Kidney epithelial cell (primary cell): ENCODE measurements around the gene NFILZ. TPM values are rescaled to one million over a fixed set of nuclear protein-coding genes. Genes with fewer than 3 reads are reported as not detected.
A peak's percentile ranks its signal among the peaks of the same experiment; 100 is the strongest.

Source experiments
- DNase-seq: peaks from one replicate; pipeline ENCODE4 v3.0.0-alpha.2; 2010; ENCODE audit warnings: low read depth
- H3K27me3 ChIP-seq: 2 replicates; pipeline ENCODE4 v1.6.0; 2011; ENCODE audit warnings: low read length; ENCODE audit not compliant: control insufficient read depth, insufficient read depth
- H3K36me3 ChIP-seq: 2 replicates; pipeline ENCODE4 v1.5.1; 2011; ENCODE audit warnings: low read length; ENCODE audit not compliant: control insufficient read depth, insufficient read depth
- H3K4me3 ChIP-seq: 2 replicates; pipeline ENCODE4 v1.5.1; 2011; ENCODE audit warnings: low read depth, mild to moderate bottlenecking, control low read depth, low read length
- total RNA-seq: library from RNA; depleted of rRNA; stranded (reverse); fragments of >200 nt; gene quantifications from 2 replicates; pipeline ENCODE4 v1.2.3, GENCODE V29; 2015
- TF ChIP-seq, protein P1 (sequence below): IDR thresholded peaks from 2 replicates; pipeline ENCODE4 v1.5.1; 2011; ENCODE audit warnings: mild to moderate bottlenecking, moderate library complexity, low read length, control low read depth, inconsistent platforms; ENCODE audit not compliant: insufficient read depth, poor library complexity, severe bottlenecking

NFILZ gene
- total RNA-seq, 1 donor from 2014 or later, result not detected

DNA sequence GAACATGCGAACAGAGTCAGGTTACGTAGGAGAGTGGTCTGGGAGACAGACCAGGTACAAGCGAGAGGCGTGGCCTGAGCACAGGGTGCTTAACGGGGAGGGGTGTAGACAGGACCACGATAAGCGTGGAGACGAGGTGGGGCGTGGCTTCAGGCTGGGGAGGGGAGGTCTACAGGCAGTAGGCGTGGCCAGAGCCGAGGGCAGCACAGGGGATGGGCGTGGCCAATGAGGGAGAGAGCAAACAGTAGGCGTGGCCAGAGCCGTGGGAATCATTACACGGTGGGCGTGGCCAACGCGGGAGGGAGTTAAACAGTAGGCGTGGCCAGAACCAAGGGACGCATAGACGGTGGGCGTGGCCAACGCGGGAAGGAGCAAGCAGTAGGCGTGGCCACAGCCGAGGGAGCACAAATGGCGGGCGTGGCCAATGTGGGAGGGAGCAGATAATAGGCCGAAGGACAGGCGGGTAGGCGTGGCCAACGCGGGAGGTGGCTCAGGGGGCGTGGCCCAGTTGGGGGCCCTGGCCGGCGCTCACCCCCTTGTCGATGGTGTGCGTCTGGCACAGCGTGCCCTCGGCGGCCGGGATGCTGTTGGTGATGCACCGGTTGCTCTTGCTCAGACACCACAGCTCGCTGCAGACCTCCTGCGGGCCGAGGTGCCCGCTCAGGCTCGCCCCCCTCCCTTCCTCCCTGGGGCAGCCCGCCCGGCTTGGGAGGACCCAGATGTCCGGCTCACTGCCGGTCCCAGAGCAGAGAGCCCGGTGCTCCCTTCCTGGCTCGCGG, 38.0 kb upstream of the NFILZ start:
- DNase-seq, result peak; percentile 44
- Histone ChIP-seq H3K36me3 (no peaks in the 10 kb centered on the region), H3K4me3 (peak overlapping the region; percentile 21), H3K27me3 (peaks cover 29% of the 10 kb centered on the region)
- TF ChIP-seq, protein P1, sequence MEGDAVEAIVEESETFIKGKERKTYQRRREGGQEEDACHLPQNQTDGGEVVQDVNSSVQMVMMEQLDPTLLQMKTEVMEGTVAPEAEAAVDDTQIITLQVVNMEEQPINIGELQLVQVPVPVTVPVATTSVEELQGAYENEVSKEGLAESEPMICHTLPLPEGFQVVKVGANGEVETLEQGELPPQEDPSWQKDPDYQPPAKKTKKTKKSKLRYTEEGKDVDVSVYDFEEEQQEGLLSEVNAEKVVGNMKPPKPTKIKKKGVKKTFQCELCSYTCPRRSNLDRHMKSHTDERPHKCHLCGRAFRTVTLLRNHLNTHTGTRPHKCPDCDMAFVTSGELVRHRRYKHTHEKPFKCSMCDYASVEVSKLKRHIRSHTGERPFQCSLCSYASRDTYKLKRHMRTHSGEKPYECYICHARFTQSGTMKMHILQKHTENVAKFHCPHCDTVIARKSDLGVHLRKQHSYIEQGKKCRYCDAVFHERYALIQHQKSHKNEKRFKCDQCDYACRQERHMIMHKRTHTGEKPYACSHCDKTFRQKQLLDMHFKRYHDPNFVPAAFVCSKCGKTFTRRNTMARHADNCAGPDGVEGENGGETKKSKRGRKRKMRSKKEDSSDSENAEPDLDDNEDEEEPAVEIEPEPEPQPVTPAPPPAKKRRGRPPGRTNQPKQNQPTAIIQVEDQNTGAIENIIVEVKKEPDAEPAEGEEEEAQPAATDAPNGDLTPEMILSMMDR, result no peak

DNA sequence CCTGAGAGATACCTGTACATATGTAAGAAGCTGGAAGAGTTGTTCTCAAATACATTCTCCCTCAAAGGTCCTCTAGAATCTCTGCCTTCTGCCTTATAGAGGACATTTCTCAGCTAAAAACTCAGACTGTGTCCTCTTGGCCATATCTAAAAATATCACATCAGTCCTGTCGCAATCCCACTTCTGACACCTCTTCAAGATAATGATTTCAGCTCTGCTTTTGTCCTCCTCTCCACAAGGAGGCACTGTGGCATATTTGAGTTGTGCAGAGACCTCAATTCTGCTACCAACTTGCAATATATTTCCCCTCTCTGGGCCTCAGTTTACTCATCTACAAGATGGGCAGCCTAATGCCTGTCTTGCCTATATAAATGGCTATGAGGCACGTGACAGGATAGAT, 36.5 kb upstream of the NFILZ start:
- Histone ChIP-seq H3K27me3 (peaks cover 29% of the 10 kb centered on the region), H3K36me3 (no peaks in the 10 kb centered on the region), H3K4me3 (no peak overlapping the region)
- no peak for DNase-seq
- TF ChIP-seq, protein P1, result no peak

DNA sequence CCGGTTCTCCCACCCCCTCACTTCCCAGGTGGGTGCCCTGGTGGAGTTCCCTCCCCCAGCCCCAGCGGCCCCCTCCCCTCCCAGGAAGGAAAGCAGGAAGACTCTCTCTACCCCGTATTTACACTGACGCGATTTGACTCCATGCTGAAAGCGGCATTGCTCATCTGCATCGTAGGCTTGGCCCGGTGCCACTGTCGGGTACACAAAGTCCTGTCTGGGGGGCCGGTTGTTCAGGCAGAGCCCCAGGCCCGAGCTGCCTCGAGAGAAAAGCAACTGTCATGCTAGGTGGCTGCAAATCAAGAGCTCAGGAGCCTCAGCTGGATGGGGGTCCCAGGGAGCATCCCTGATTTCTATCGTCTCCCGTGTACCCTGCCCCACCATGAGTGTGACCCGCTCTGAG, 34.8 kb upstream of the NFILZ start:
- peaks cover 18% of the 10 kb centered on the region for H3K27me3 ChIP-seq
- H3K36me3 ChIP-seq, result no peaks in the 10 kb centered on the region
- H3K4me3 ChIP-seq, result no peak overlapping the region
- no peak for DNase-seq
- TF ChIP-seq, protein P1, result no peak

DNA sequence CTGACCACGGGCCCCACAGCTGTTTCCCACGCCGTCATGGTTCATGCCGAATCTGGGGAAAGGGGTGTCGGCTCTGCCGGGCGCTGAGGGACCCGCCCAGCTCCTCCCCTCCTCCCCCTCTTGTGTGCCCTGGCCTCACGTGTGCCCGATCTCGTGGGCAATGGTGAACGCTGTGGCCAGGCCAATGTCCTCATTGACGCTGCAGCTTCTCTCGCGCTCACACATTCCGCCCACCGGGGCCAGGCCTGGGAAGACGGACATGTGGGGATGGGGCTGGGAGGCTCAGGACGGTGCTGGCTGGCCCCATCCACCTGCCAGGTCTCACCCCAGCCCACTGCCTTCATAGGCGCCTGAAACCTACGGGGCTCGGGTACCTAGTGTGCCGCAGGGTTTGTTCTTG, 34.3 kb upstream of the NFILZ start:
- Histone ChIP-seq H3K36me3 (no peaks in the 10 kb centered on the region), H3K27me3 (peaks cover 14% of the 10 kb centered on the region), H3K4me3 (no peak overlapping the region)
- no peak for DNase-seq
- TF ChIP-seq, protein P1, result no peak

DNA sequence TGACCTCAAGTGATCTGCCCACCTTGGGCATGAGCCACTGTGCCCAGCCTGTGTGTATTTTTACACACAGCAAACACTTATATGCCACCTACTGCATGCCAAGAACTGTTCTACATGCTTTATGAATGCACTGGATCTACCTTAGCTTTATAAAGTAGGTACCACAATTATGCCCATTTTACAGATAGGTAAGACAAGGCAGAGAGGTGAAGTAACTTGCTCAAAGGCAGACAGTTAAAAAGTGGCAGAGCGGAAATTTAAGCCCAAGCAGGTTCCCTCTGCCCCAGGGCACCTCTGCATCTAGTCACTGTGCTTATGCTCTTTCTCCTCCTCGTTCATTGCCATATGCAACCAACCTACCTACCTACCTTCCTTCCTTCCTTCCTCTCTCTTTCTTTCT, 30.4 kb upstream of the NFILZ start:
- Histone ChIP-seq H3K27me3 (no peaks in the 10 kb centered on the region), H3K4me3 (no peak overlapping the region), H3K36me3 (no peaks in the 10 kb centered on the region)
- TF ChIP-seq, protein P1, result no peak
- no peak for DNase-seq

DNA sequence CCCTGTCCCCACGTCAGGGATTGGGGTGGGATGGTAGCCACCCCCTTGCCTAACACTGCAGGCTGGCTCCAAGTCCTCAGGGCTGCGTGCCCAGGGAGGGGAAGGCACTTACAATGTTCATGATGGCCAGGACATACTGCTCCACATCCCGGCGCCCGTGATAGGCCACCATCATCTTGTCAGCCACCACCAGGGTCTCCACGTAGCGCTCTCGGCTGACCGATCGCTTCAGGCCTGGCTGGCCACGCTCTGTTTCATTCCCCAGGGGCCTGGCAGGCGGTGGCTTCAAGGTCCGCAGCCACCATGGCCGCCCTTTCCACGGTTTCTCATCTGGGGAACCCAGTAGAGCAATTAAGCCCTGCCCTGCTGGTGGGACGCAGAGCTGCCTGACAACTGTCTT, 29.6 kb upstream of the NFILZ start:
- Histone ChIP-seq H3K27me3 (no peaks in the 10 kb centered on the region), H3K4me3 (no peak overlapping the region), H3K36me3 (no peaks in the 10 kb centered on the region)
- no peak for DNase-seq
- TF ChIP-seq, protein P1, result no peak
